OCI-LY7 (cell line): ENCODE results near the gene OR2V2.

Experiments
- CTCF ChIP-seq: fragments of 200-600 bp; sonication (generic); conservative IDR thresholded peaks from 2 replicates; pipeline ENCODE4 v1.5.1; 2014; ENCODE audit warnings: mild to moderate bottlenecking, antibody characterized with exemption, low read length, moderate library complexity, mixed read lengths
- EZH2phosphoT487 ChIP-seq: fragments of 200-600 bp; sonication (generic); IDR thresholded peaks from 2 replicates; pipeline ENCODE4 v1.6.1; 2018; ENCODE audit warnings: low read depth, borderline replicate concordance, mild to moderate bottlenecking, mixed run types, antibody characterized with exemption, low read length, moderate library complexity, mixed read lengths

DNA sequence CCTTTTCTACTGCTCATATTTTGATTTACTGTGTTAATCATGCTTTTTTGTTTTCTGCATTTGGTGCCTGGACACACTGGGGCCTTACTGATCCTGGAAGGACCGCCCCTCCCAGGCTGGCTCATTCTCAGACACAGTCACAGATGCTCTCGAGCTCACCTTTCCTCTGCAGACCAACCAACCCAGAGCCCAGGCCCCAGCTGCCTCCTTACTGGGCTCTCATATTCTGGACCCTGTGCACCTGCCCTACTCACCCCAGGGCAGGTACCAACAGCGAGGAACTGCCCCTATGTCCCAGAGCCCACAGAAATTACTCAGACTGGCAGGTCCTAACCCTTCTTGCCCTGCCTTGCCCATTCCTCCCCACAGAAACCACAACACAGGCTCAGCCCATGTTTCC, 6.6 kb upstream of the OR2V2 start:
- TF ChIP-seq CTCF (no peak), EZH2phosphoT487 (no peak)
